DOHH2 (cell line): ENCODE measurements around the gene ADCY4.

Experiments
- H3F3A ChIP-seq: fragments of 200-600 bp; sonication (generic), shearing (Covaris generic); 2 replicates; pipeline ENCODE4 v1.6.0; 2016; ENCODE audit warnings: antibody characterized with exemption, mild to moderate bottlenecking; ENCODE audit not compliant: control insufficient read depth, insufficient read depth
- H3K27ac ChIP-seq: fragments of 200-600 bp; sonication (generic); 2 replicates; pipeline ENCODE4 v1.5.1; 2014; ENCODE audit warnings: low read depth, mild to moderate bottlenecking, low read length, moderate library complexity
- H3K27me3 ChIP-seq: fragments of 200-600 bp; sonication (generic); 2 replicates; pipeline ENCODE4 v1.6.1; 2014; ENCODE audit warnings: mild to moderate bottlenecking, low read length, mixed read lengths; ENCODE audit not compliant: control insufficient read depth
- H3K36me3 ChIP-seq: fragments of 200-600 bp; sonication (generic); 2 replicates; pipeline ENCODE4 v1.6.1; 2014; ENCODE audit warnings: mild to moderate bottlenecking, low read length, moderate library complexity, mixed read lengths; ENCODE audit not compliant: control insufficient read depth
- H3K4me1 ChIP-seq: fragments of 200-600 bp; sonication (generic); 2 replicates; pipeline ENCODE4 v1.6.1; 2014; ENCODE audit warnings: mild to moderate bottlenecking, low read length, mixed read lengths; ENCODE audit not compliant: control insufficient read depth
- H3K4me2 ChIP-seq: fragments of 200-600 bp; sonication (generic); 2 replicates; pipeline ENCODE4 v1.6.0; 2014; ENCODE audit warnings: mild to moderate bottlenecking, low read length, moderate library complexity
- H3K4me3 ChIP-seq: fragments of 200-600 bp; sonication (generic); 2 replicates; pipeline ENCODE4 v1.5.1; 2014; ENCODE audit warnings: mild to moderate bottlenecking, low read length, mixed read lengths
- H3K79me2 ChIP-seq: fragments of 200-600 bp; sonication (generic); 2 replicates; pipeline ENCODE4 v1.6.1; 2014; ENCODE audit warnings: mild to moderate bottlenecking, low read length, mixed read lengths; ENCODE audit not compliant: control insufficient read depth
- H3K9me2 ChIP-seq: fragments of 200-600 bp; sonication (generic); replicated peaks from 2 replicates; pipeline ENCODE4 v1.6.1; 2014; ENCODE audit warnings: mild to moderate bottlenecking, low read length, mixed read lengths; ENCODE audit not compliant: control insufficient read depth
- H3K9me3 ChIP-seq: fragments of 200-600 bp; sonication (generic); 2 replicates; pipeline ENCODE4 v1.6.1; 2014; ENCODE audit warnings: antibody characterized with exemption, low read length, mixed read lengths; ENCODE audit not compliant: control insufficient read depth, insufficient read depth
- H4K20me1 ChIP-seq: fragments of 200-600 bp; sonication (generic); 2 replicates; pipeline ENCODE4 v1.6.0; 2014; ENCODE audit warnings: low read depth, mild to moderate bottlenecking, antibody characterized with exemption, low read length, moderate library complexity; ENCODE audit not compliant: control insufficient read depth, insufficient read depth
- EZH2phosphoT487 ChIP-seq: fragments of 200-600 bp; sonication (generic); IDR thresholded peaks from 2 replicates; pipeline ENCODE4 v1.6.1; 2017; ENCODE audit warnings: borderline replicate concordance, mild to moderate bottlenecking, antibody characterized with exemption, low read length, moderate library complexity, mixed read lengths
- TF ChIP-seq, protein P1 (sequence below): fragments of 200-600 bp; sonication (generic); IDR thresholded peaks from one replicate; pipeline ENCODE4 v1.5.1; 2014; ENCODE audit warnings: antibody characterized with exemption, mild to moderate bottlenecking, low read depth, low read length; ENCODE audit not compliant: poor library complexity, severe bottlenecking

Gene ADCY4

GRCh38 chr14:24283796-24284460, 50.9 kb downstream of the ADCY4 start:
- Histone ChIP-seq H3F3A (no peaks in the 10 kb centered on the region), H3K79me2 (no peaks in the 10 kb centered on the region), H3K4me2 (no peak overlapping the region), H3K27ac (no peak overlapping the region), H3K36me3 (no peaks in the 10 kb centered on the region), H3K9me3 (no peaks in the 10 kb centered on the region), H3K4me1 (peaks cover 11% of the 10 kb centered on the region), H3K9me2 (no peaks in the 10 kb centered on the region), H4K20me1 (no peaks in the 10 kb centered on the region), H3K27me3 (no peaks in the 10 kb centered on the region), H3K4me3 (no peak overlapping the region)
- TF ChIP-seq, protein P1, sequence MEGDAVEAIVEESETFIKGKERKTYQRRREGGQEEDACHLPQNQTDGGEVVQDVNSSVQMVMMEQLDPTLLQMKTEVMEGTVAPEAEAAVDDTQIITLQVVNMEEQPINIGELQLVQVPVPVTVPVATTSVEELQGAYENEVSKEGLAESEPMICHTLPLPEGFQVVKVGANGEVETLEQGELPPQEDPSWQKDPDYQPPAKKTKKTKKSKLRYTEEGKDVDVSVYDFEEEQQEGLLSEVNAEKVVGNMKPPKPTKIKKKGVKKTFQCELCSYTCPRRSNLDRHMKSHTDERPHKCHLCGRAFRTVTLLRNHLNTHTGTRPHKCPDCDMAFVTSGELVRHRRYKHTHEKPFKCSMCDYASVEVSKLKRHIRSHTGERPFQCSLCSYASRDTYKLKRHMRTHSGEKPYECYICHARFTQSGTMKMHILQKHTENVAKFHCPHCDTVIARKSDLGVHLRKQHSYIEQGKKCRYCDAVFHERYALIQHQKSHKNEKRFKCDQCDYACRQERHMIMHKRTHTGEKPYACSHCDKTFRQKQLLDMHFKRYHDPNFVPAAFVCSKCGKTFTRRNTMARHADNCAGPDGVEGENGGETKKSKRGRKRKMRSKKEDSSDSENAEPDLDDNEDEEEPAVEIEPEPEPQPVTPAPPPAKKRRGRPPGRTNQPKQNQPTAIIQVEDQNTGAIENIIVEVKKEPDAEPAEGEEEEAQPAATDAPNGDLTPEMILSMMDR = no peak
- TF ChIP-seq EZH2phosphoT487 = no peak

DNA sequence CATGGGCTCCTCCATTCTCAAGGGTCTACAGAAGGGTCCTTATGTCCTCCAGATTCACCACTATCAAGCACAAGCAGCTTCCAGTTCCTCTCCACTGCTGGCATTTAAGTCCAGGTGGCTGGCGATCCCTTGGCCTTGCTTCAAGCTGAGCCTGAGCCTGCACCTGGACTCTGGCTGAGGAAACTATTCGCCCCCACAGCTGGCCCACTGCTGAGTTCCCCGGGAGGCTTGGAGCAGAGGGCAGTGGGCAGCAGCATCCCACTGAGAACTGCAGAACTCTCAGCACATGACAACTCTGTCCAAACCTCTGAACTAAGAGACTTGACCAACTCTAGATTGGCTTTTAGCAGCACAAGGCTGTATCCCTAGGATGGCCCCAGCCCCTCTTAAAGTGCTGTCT, 52.1 kb downstream of the ADCY4 start:
- no peaks in the 10 kb centered on the region for H3K9me3 ChIP-seq
- no peak overlapping the region for H3K4me2 ChIP-seq
- peaks cover 15% of the 10 kb centered on the region for H3K4me1 ChIP-seq
- H3K36me3 ChIP-seq = no peaks in the 10 kb centered on the region
- no peaks in the 10 kb centered on the region for H3K79me2 ChIP-seq
- H3K27ac ChIP-seq = no peak overlapping the region
- no peaks in the 10 kb centered on the region for H3F3A ChIP-seq
- H3K9me2 ChIP-seq = no peaks in the 10 kb centered on the region
- no peak overlapping the region for H3K4me3 ChIP-seq
- no peak for TF ChIP-seq EZH2phosphoT487
- TF ChIP-seq, protein P1 = no peak
- no peaks in the 10 kb centered on the region for H4K20me1 ChIP-seq
- H3K27me3 ChIP-seq = no peaks in the 10 kb centered on the region

DNA sequence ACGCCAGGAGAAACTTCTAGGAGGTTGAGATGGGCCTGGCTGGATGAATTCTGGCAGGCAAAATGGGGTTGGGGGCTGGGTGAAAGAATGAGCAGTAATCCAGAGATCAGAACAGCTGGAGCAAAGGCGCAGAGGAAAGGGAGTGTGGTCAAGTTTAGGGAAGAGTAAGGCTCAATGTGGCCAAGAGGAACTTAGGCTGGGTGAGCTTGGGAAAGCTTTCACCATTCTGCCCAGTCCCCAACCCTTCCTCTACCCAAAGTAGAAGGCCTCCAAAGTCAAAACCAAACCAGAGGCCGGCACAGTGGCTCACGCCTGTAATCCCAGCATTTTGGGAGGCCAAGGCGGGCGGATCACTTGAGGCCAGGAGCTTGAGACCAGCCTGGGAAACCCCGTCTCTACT, 53.2 kb downstream of the ADCY4 start:
- H3K27ac ChIP-seq = no peak overlapping the region
- H3K36me3 ChIP-seq = no peaks in the 10 kb centered on the region
- no peak overlapping the region for H3K4me2 ChIP-seq
- peaks cover 15% of the 10 kb centered on the region for H3K4me1 ChIP-seq
- no peaks in the 10 kb centered on the region for H3F3A ChIP-seq
- no peaks in the 10 kb centered on the region for H3K79me2 ChIP-seq
- no peak for TF ChIP-seq EZH2phosphoT487
- TF ChIP-seq, protein P1 = no peak
- no peaks in the 10 kb centered on the region for H3K9me3 ChIP-seq
- no peaks in the 10 kb centered on the region for H3K9me2 ChIP-seq
- no peaks in the 10 kb centered on the region for H3K27me3 ChIP-seq
- H4K20me1 ChIP-seq = no peaks in the 10 kb centered on the region
- no peak overlapping the region for H3K4me3 ChIP-seq
